GM21528 (cell line): Measurements from ENCODE around the gene SHBG.
A peak's percentile ranks its signal among the peaks of the same experiment; 100 is the strongest.
"Not testable (repeated sequence)": the region's sequence is repeated elsewhere in the genome, so short reads cannot be mapped to it uniquely, and the experiment has no call there.

Source experiments
- ATAC-seq: cut with Tn5 transposase; IDR thresholded peaks from one replicate; pipeline ENCODE4 v1.9.1; 2021; ENCODE audit warnings: mild to moderate bottlenecking, moderate library complexity; ENCODE audit not compliant: unreplicated experiment, low FRiP score

Gene SHBG

GRCh38 chr17:7610641-7611040 lies 19.3 kb upstream of the SHBG start:
- ATAC-seq, result no peak

- no peak for ATAC-seq
These were observed 18.2 kb upstream of the SHBG start for GRCh38 chr17:7611635-7612293.

GRCh38 chr17:7612294-7612640 lies 17.7 kb upstream of the SHBG start:
- ATAC-seq, result no peak

GRCh38 chr17:7613769-7614424 lies 16.0 kb upstream of the SHBG start:
- no peak for ATAC-seq

GRCh38 chr17:7614425-7615264 lies 15.3 kb upstream of the SHBG start, which contains the start of gene FXR2:
FXR2 (minus strand) TSS chr17:7614897; CDS start chr17:7614532, 365 bp downstream.
- peak; percentile 81 for ATAC-seq

GRCh38 chr17:7615265-7615747 lies 14.6 kb upstream of the SHBG start:
- no peak for ATAC-seq

- no peak for ATAC-seq
These were observed 11.3 kb upstream of the SHBG start for GRCh38 chr17:7618608-7619007.

GRCh38 chr17:7620835-7621234 lies 9.1 kb upstream of the SHBG start:
- no peak for ATAC-seq

- no peak for ATAC-seq
These were observed 6.3 kb upstream of the SHBG start for GRCh38 chr17:7623661-7624060.

GRCh38 chr17:7625749-7626148 lies 4.2 kb upstream of the SHBG start:
- ATAC-seq, result not testable (repeated sequence)

GRCh38 chr17:7626307-7626706 lies 3.6 kb upstream of the SHBG start:
- no peak for ATAC-seq

- ATAC-seq, result no peak
These were observed 3.0 kb upstream of the SHBG start for GRCh38 chr17:7626956-7627249.

- peak; percentile 79 for ATAC-seq
These were observed 2.4 kb upstream of the SHBG start, which contains the start of gene SAT2 for GRCh38 chr17:7627250-7628121. SAT2 (minus strand) TSS chr17:7627821; CDS start chr17:7627635, 186 bp downstream.

- ATAC-seq, result no peak
These were observed 1.8 kb downstream of the SHBG start for GRCh38 chr17:7631398-7632380.

- ATAC-seq, result no peak
These were observed 2.6 kb downstream of the SHBG start for GRCh38 chr17:7632492-7632894.

- no peak for ATAC-seq
These were observed 3.2 kb downstream of the SHBG start for GRCh38 chr17:7633093-7633492.

GRCh38 chr17:7634384-7634783 lies 4.4 kb downstream of the SHBG start:
- ATAC-seq, result no peak

GRCh38 chr17:7636163-7636562 lies 6.2 kb downstream of the SHBG start:
- no peak for ATAC-seq

GRCh38 chr17:7640783-7641182 lies 10.8 kb downstream of the SHBG start:
- no peak for ATAC-seq
